H4 (cell line): Measurements from ENCODE around the gene SRGN. TPM values are rescaled to one million over a fixed set of nuclear protein-coding genes. Genes with fewer than 3 reads are reported as not detected.
"Not testable (repeated sequence)": the region's sequence is repeated elsewhere in the genome, so short reads cannot be mapped to it uniquely, and the experiment has no call there.

Experiments
- DNase-seq: peaks from one replicate; pipeline ENCODE4 v3.0.0-alpha.2; 2015; ENCODE audit warnings: low spot score
- total RNA-seq: library from RNA; depleted of rRNA; stranded (reverse); fragments of >200 nt; shearing (Covaris generic); gene quantifications from 2 replicates; pipeline ENCODE4 v1.2.3, GENCODE V29; 2014; rRNA removed

Gene SRGN
- total RNA-seq, 1 experiment from 2014 or later, result 5.0 TPM

DNA sequence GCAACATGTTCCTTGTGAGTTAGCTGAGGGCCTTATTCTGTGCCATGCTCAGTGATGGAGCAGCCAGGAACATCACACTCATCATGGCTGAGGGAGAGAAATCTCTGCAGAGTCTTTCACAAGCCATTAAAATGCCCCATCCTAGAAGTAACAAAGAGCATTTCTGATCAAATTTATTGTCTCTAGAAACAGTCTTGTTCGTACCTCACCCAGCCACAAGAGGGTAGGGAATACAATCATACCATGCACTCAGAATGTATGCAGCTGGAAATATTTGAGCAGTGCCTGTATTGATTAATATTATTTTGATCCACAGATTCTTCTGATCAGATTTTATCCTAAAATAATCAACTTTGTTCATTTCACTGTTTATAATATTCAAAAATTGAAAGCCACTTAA is 53.4 kb downstream of the SRGN start:
- DNase-seq, result no peak

DNA sequence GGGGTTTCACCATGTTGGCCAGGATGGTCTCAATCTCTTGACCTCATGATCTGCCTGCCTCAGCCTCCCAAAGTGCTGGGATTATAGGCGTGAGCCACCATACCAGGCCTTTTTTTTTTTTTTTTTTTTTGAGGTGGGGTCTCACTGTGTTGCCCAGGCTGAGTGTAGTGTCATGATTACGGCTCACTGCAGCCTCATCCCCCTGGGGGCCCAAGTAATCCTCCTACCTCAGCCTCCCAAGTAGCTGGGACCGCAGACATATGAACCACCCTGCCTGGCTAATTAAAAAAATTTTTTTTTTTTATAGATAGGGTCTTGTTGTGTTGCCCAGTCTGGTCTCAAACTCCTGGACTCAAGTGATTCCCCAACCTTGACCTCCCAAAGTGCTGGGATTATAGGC is 54.2 kb downstream of the SRGN start:
- DNase-seq, result not testable (repeated sequence)

DNA sequence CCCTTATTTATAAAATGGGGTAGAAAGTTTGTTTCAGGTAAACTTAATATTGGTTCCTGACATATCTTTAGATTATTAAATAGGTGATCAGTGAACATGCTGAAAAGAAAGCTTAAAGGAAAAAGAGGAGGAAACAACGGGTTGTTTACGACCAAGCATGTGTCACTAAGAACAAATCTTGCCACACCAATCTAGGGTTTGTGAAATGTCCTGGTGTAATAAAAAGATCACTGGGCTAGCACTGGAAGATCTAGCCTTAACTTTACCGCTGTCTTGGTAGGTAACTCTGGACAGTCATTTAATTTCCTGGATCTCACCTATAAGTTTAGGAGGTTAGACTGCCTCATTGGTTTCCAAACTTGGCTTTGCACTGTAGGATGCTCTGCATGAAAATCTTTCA is 55.1 kb downstream of the SRGN start:
- DNase-seq, result no peak

- DNase-seq, result no peak
Measured at GRCh38 chr10:69145329-69145728, 57.4 kb downstream of the SRGN start.

DNA sequence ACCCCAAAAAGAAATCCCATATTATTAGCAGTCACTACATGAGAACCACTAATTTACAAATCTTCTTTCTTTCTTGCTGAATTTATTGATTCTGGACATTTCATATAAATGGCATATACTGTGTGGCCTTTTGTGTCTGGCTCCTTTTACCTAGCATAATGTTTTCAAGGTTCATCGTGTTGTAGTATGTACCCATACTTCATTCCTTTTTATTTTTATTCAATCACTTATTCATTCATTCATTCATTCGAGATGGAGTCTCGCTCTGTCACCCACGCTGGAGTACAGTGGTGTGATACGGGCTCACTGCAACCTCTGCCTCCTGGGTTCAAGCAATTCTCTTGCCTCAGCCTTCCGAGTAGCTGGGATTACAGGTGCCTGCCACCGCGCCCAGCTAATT is 58.0 kb downstream of the SRGN start:
- DNase-seq, result no peak

DNA sequence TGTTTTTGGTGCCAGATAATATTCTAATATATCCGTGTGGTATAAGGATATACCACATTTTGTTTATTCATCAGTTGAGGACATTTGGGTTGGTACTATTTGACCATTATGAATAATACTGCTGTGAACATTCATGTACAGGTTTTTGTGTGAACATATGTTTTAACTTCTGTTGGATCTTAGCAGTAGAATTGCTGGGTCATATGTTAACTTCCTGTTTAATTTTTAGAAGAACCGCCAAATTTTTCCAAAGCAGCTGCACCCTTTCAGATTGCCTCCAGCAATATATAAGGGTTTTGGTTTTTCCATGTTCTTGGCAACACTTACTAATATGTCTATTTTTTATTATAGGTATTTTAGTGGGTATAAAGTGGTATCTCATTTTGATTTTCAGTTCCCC is 58.9 kb downstream of the SRGN start:
- no peak for DNase-seq

GRCh38 chr10:69151984-69152383 is 64.1 kb downstream of the SRGN start:
- no peak for DNase-seq

GRCh38 chr10:69153227-69153626 is 65.3 kb downstream of the SRGN start:
- no peak for DNase-seq

Other genes with a start within 250 kb of the SRGN start
- gene DDX50, start 186.8 kb upstream of the SRGN start, total RNA-seq, result 41.2 and 42.5 TPM in 2 replicates
- gene DDX21, start 131.9 kb upstream of the SRGN start, total RNA-seq, result 61.5 and 78.2 TPM in 2 replicates
- 32.0 and 35.2 TPM in 2 replicates for gene KIFBP, start 99.3 kb upstream of the SRGN start, total RNA-seq
- 25.9 and 40.2 TPM in 2 replicates for gene VPS26A, start 36.1 kb downstream of the SRGN start, total RNA-seq
- gene SUPV3L1, start 92.1 kb downstream of the SRGN start, total RNA-seq, result 25.0 and 34.0 TPM in 2 replicates
- gene HKDC1, start 132.2 kb downstream of the SRGN start, total RNA-seq, result 0.16 and 0.23 TPM in 2 replicates
- gene HK1, start 190.4 kb downstream of the SRGN start, total RNA-seq, result 24.4 and 32.1 TPM in 2 replicates